Measurements from ENCODE around the gene OASL. TPM values are rescaled to one million over a fixed set of nuclear protein-coding genes. Genes with fewer than 3 reads are reported as not detected.

OASL gene
- total RNA-seq, 1 experiment from 2014 or later: not detected

DNA sequence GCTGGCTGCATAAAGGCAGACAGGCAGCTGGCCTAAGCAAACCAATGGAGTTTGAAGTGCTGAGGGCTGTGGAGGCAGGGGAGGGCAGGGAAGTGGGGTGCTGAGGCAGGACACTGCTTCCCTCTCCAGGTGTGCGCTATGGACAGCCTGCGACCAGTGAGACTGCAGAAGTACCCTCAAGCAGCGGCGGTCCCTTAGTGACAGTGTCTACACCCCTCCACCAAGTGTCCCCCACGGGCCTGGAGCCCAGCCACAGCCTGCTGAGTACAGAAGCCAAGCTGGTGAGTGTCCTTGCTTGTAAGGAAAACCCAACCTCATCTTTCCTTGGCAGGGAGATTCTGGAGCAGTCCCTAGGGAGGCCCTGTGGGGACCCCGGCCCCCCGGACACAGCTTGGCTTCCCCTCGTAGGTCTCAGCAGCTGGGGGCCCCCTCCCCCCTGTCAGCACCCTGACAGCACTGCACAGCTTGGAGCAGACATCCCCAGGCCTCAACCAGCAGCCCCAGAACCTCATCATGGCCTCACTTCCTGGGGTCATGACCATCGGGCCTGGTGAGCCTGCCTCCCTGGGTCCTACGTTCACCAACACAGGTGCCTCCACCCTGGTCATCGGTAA lies 42.8 kb downstream of the OASL start:
- Histone ChIP-seq H3K4ac (ENCODE audit: low read depth, low read length) (no peak overlapping the region), H2BK120ac (ENCODE audit: low read depth, low read length, poor library complexity, severe bottlenecking) (no peak overlapping the region), H3K9ac (ENCODE audit: extremely low read depth, insufficient read length, low read length) (no peak overlapping the region), H3T11ph (ENCODE audit: low read length) (no peak overlapping the region), H3K27me3 (ENCODE audit: insufficient read depth, low read length) (no peaks in the 10 kb centered on the region), H3K4me1 (ENCODE audit: insufficient read depth, low read length) (no peaks in the 10 kb centered on the region), H4K5ac (ENCODE audit: insufficient read length, low read depth, low read length) (no peak overlapping the region), H2BK20ac (ENCODE audit: low read depth, low read length, poor library complexity, severe bottlenecking) (no peak overlapping the region), H3K79me1 (ENCODE audit: insufficient read depth, low read depth, low read length, poor library complexity, severe bottlenecking) (no peaks in the 10 kb centered on the region), H3K23ac (ENCODE audit: insufficient read length, low read depth, low read length) (no peak overlapping the region), H3K9me3 (ENCODE audit: control insufficient read depth, low read depth, low read length) (no peaks in the 10 kb centered on the region), H2BK12ac (ENCODE audit: insufficient read length, low read depth, low read length) (no peak overlapping the region), H3K18ac (ENCODE audit: insufficient read length, low read depth, low read length) (no peak overlapping the region), H3K14ac (ENCODE audit: insufficient read depth, low read length) (no peak overlapping the region), H3K23me2 (ENCODE audit: insufficient read length, low read depth, low read length, poor library complexity, severe bottlenecking) (no peaks in the 10 kb centered on the region), H3K56ac (ENCODE audit: insufficient read length, low read depth, low read length) (no peak overlapping the region), H4K20me1 (ENCODE audit: control insufficient read depth, insufficient read depth, insufficient read length) (no peaks in the 10 kb centered on the region), H4K8ac (replicated peaks; ENCODE audit: insufficient read length, low read depth, low read length) (no peak overlapping the region), H3K4me2 (ENCODE audit: insufficient read depth, insufficient read length, low read length) (no peak overlapping the region), H2AFZ (ENCODE audit: low read length) (no peak overlapping the region), H3K79me2 (ENCODE audit: insufficient read depth, low read length) (no peaks in the 10 kb centered on the region), H2BK15ac (ENCODE audit: low read depth, low read length) (no peak overlapping the region), H3K27ac (ENCODE audit: insufficient read length, low read depth, low read length) (no peak overlapping the region), H2AK5ac (ENCODE audit: insufficient read length, low read length) (no peak overlapping the region), H2BK5ac (ENCODE audit: insufficient read length, low read length) (no peak overlapping the region), H4K91ac (ENCODE audit: insufficient read length, low read depth, low read length) (no peak overlapping the region)
- TF ChIP-seq, protein P1, sequence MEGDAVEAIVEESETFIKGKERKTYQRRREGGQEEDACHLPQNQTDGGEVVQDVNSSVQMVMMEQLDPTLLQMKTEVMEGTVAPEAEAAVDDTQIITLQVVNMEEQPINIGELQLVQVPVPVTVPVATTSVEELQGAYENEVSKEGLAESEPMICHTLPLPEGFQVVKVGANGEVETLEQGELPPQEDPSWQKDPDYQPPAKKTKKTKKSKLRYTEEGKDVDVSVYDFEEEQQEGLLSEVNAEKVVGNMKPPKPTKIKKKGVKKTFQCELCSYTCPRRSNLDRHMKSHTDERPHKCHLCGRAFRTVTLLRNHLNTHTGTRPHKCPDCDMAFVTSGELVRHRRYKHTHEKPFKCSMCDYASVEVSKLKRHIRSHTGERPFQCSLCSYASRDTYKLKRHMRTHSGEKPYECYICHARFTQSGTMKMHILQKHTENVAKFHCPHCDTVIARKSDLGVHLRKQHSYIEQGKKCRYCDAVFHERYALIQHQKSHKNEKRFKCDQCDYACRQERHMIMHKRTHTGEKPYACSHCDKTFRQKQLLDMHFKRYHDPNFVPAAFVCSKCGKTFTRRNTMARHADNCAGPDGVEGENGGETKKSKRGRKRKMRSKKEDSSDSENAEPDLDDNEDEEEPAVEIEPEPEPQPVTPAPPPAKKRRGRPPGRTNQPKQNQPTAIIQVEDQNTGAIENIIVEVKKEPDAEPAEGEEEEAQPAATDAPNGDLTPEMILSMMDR (conservative IDR thresholded peaks at IDR 0.05): no peak
- Mint-ChIP-seq H3K9me3 (peaks cover 0 to 3% of the 10 kb centered on the region in 2 experiments; a peak in 2 of 5 replicates), H3K4me1 (peaks cover 6 to 10% of the 10 kb centered on the region in 2 experiments), H3K4me3 (no peak overlapping the region), H3K27me3 (ENCODE audit: low read depth) (peaks cover 7% of the 10 kb centered on the region), H3K36me3 (ENCODE audit: insufficient read depth in 1 of 3, low read depth in 3 of 3) (no peaks in the 10 kb centered on the region; a peak in 1 of 7 replicates), H3K27ac (no peak overlapping the region)
- WGBS (ENCODE audit: extremely low coverage, insufficient read length, low lambda C conversion rate): no CpG with 5 or more reads among the region's 11 CpGs
- DNase-seq: no peak

All from H9 (cell line).